Neural crest cell (in vitro differentiated cells): ENCODE results near the gene DES. TPM values are rescaled to one million over a fixed set of nuclear protein-coding genes. Genes with fewer than 3 reads are reported as not detected.

ENCODE experiments used
- DNase-seq: peaks from one replicate; pipeline ENCODE4 v3.0.0; 2021; ENCODE audit warnings: low read depth, mixed read lengths, low spot score
- H3K27ac Mint-ChIP-seq: one replicate; pipeline ENCODE4 v1.8.0; 2021; ENCODE audit warnings: mild to moderate bottlenecking, mixed read lengths; ENCODE audit not compliant: unreplicated experiment
- H3K27me3 Mint-ChIP-seq: 2 replicates; pipeline ENCODE4 v1.8.0; 2021; ENCODE audit warnings: low read depth, mild to moderate bottlenecking, mixed read lengths
- H3K36me3 Mint-ChIP-seq: 2 replicates; pipeline ENCODE4 v1.8.0; 2021; ENCODE audit warnings: low read depth, mild to moderate bottlenecking, mixed read lengths
- H3K4me1 Mint-ChIP-seq: 2 replicates; pipeline ENCODE4 v1.8.0; 2021; ENCODE audit warnings: mixed read lengths
- H3K4me3 Mint-ChIP-seq: one replicate; pipeline ENCODE4 v1.8.0; 2021; ENCODE audit warnings: mild to moderate bottlenecking, mixed read lengths
- H3K9me3 Mint-ChIP-seq: 2 replicates; pipeline ENCODE4 v1.8.0; 2021; ENCODE audit warnings: mixed read lengths
- total RNA-seq: library from RNA; stranded (reverse); gene quantifications from 2 replicates; pipeline ENCODE4 v1.2.1, GENCODE V29; 2021
- TF ChIP-seq, protein P1 (sequence below): fragments of 200-600 bp; sonication (generic); conservative IDR thresholded peaks from 2 replicates; pipeline ENCODE4 v1.5.0; 2021; ENCODE audit warnings: antibody characterized with exemption, mild to moderate bottlenecking

Gene DES
- total RNA-seq, 1 donor from 2014 or later = 0.28 TPM

- no peak for DNase-seq
- no peaks in the 10 kb centered on the region for H3K36me3 Mint-ChIP-seq
- peaks cover 38% of the 10 kb centered on the region for H3K27me3 Mint-ChIP-seq
- H3K9me3 Mint-ChIP-seq = no peaks in the 10 kb centered on the region
- peaks cover 4% of the 10 kb centered on the region for H3K4me1 Mint-ChIP-seq
- H3K4me3 Mint-ChIP-seq = no peak within 1 kb of the TSS
- no peak within 1 kb of the TSS for H3K27ac Mint-ChIP-seq
- TF ChIP-seq, protein P1, sequence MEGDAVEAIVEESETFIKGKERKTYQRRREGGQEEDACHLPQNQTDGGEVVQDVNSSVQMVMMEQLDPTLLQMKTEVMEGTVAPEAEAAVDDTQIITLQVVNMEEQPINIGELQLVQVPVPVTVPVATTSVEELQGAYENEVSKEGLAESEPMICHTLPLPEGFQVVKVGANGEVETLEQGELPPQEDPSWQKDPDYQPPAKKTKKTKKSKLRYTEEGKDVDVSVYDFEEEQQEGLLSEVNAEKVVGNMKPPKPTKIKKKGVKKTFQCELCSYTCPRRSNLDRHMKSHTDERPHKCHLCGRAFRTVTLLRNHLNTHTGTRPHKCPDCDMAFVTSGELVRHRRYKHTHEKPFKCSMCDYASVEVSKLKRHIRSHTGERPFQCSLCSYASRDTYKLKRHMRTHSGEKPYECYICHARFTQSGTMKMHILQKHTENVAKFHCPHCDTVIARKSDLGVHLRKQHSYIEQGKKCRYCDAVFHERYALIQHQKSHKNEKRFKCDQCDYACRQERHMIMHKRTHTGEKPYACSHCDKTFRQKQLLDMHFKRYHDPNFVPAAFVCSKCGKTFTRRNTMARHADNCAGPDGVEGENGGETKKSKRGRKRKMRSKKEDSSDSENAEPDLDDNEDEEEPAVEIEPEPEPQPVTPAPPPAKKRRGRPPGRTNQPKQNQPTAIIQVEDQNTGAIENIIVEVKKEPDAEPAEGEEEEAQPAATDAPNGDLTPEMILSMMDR = no peak
These were observed 16.7 kb downstream of the DES start, which contains the start of gene SPEG for GRCh38 chr2:219434718-219435525. Gene SPEG (plus strand): TSS chr2:219434843. CDS start chr2:219434978, 135 bp downstream.

GRCh38 chr2:219435701-219436100, 17.5 kb downstream of the DES start:
- H3K9me3 Mint-ChIP-seq = no peaks in the 10 kb centered on the region
- H3K36me3 Mint-ChIP-seq = no peaks in the 10 kb centered on the region
- TF ChIP-seq, protein P1 = no peak
- H3K4me3 Mint-ChIP-seq = no peak overlapping the region
- peaks cover 41% of the 10 kb centered on the region for H3K27me3 Mint-ChIP-seq
- no peak overlapping the region for H3K27ac Mint-ChIP-seq
- no peak for DNase-seq
- H3K4me1 Mint-ChIP-seq = peaks cover 5% of the 10 kb centered on the region

- TF ChIP-seq, protein P1 = no peak
- Mint-ChIP-seq H3K9me3 (no peaks in the 10 kb centered on the region), H3K4me1 (peaks cover 13% of the 10 kb centered on the region), H3K27me3 (peaks cover 48% of the 10 kb centered on the region), H3K36me3 (no peaks in the 10 kb centered on the region), H3K4me3 (no peak overlapping the region), H3K27ac (no peak overlapping the region)
- no peak for DNase-seq
These were observed 18.3 kb downstream of the DES start for GRCh38 chr2:219436491-219436890.

DNA sequence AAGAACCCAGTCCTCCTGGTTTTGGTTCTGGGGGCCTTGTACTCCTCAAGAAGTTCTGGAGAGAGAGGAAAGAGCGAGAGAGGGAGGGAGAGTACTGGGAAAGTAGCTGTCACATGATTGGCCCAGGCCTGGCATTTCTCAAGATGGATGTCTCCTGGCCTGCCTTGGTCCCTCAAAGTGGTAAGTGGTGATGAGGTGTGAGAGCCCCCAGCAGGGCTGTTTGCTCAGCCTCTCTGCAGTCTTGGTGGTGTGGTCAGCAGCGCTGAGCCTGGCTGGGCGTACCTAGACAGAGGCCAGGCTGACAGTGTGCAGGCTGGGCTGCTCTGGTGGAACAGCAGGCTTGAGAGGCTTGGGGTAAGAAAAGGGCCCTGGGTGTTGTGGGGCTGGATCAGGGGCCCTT, 19.0 kb downstream of the DES start:
- no peaks in the 10 kb centered on the region for H3K36me3 Mint-ChIP-seq
- TF ChIP-seq, protein P1 = no peak
- peaks cover 44% of the 10 kb centered on the region for H3K27me3 Mint-ChIP-seq
- peaks cover 13% of the 10 kb centered on the region for H3K4me1 Mint-ChIP-seq
- DNase-seq = no peak
- no peak overlapping the region for H3K27ac Mint-ChIP-seq
- H3K9me3 Mint-ChIP-seq = no peaks in the 10 kb centered on the region
- H3K4me3 Mint-ChIP-seq = no peak overlapping the region

DNA sequence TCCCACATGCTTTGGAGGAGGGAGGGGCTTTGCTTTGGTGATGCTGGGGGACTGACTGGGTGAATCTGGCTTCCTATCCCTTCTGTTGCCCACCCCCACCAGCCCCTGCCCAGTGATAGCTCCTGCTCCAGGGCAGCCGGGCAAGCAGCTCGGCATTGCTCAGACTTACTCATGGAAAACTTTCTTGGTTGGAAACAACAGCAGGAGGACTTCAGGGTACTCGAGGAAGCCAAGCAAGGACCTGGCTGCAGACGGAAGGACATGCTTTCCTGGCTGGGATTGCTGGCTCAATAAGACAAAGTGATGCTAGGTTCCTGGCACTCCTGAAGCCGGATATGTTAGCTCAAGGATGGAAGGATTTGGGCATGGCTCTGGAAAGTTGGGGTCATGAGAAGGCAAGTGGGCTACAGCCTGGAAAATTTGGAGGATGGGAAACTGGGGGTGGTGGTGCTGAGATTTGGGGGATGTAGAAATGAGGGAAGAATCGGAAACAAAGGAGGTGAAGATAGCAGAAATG, 19.6 kb downstream of the DES start:
- TF ChIP-seq, protein P1 = no peak
- H3K27me3 Mint-ChIP-seq = peaks cover 47% of the 10 kb centered on the region
- H3K4me3 Mint-ChIP-seq = no peak overlapping the region
- H3K27ac Mint-ChIP-seq = no peak overlapping the region
- no peak for DNase-seq
- H3K4me1 Mint-ChIP-seq = peaks cover 13% of the 10 kb centered on the region
- H3K36me3 Mint-ChIP-seq = no peaks in the 10 kb centered on the region
- no peaks in the 10 kb centered on the region for H3K9me3 Mint-ChIP-seq
